ENCODE data around the gene ART1. TPM values are rescaled to one million over a fixed set of nuclear protein-coding genes. Genes with fewer than 3 reads are reported as not detected.

ART1 gene
- total RNA-seq, 1 donor from 2014 or later: 1.0 TPM

DNA sequence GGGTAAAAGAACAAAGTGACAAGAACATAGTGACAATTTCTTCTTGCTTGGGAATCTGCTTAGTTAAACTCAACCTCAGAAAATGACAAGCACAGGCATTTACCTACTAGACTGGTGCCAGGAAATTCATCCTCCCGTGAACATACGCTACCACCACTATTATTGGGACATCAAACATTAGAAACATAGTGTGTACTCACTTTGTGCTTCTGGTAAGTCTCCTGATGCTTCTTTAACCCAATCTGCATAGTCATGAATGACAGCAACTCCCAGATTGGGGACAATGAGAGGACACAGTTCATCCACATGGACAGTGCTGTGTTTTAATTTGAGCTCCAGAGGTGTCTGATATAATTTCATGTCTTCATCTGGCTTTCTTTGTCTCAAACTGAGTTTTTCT lies 55.5 kb downstream of the ART1 start:
- peaks cover 98% of the 10 kb centered on the region for H3K36me3 ChIP-seq
- H3K4me3 ChIP-seq: no peak overlapping the region
- intact Hi-C loops (cut with DNase I): no loop called here
- no peak overlapping the region for H3K27ac ChIP-seq
- no peaks in the 10 kb centered on the region for H3K9me3 ChIP-seq
- DNase-seq (no peak), ATAC-seq (no peak)
- no peak for TF ChIP-seq CTCF (IDR thresholded peaks at IDR 0.05)
- no peaks in the 10 kb centered on the region for H3K4me1 ChIP-seq
- no peaks in the 10 kb centered on the region for H3K27me3 ChIP-seq (ENCODE audit: low read depth)

- Histone ChIP-seq H3K36me3 (peaks cover 98% of the 10 kb centered on the region), H3K4me1 (no peaks in the 10 kb centered on the region), H3K9me3 (no peaks in the 10 kb centered on the region), H3K4me3 (no peak overlapping the region), H3K27me3 (ENCODE audit: low read depth) (no peaks in the 10 kb centered on the region), H3K27ac (no peak overlapping the region)
- no peak for TF ChIP-seq CTCF (IDR thresholded peaks at IDR 0.05)
- DNase-seq (no peak), ATAC-seq (no peak)
- intact Hi-C loops (cut with DNase I): no loop called here
Measured at GRCh38 chr11:3700910-3701309, 56.0 kb downstream of the ART1 start.

DNA sequence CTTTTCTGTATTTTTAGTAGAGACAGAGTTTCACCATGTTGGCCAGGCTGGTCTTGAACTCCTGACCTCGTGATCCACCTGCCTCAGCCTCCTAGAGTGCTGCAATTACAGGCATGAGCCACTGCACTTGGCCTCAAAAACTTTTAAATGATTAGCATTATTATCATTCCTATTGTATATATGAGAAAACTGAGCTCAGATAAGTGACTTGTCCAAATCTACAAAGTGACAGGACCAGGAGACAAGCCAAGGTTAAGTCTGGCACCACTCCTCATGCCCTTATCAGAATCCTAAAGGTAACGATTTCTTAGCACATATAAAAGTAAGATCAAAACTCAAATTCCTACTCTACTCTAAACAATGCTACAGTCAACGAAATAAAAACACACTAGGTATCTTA lies 58.5 kb downstream of the ART1 start:
- intact Hi-C loops (cut with DNase I): no loop called here
- DNase-seq (no peak), ATAC-seq (no peak)
- no peak for TF ChIP-seq CTCF (IDR thresholded peaks at IDR 0.05)
- H3K4me1 ChIP-seq: no peaks in the 10 kb centered on the region
- no peak overlapping the region for H3K27ac ChIP-seq
- peaks cover 95% of the 10 kb centered on the region for H3K36me3 ChIP-seq
- no peak overlapping the region for H3K4me3 ChIP-seq
- H3K9me3 ChIP-seq: no peaks in the 10 kb centered on the region
- H3K27me3 ChIP-seq (ENCODE audit: low read depth): no peaks in the 10 kb centered on the region

DNA sequence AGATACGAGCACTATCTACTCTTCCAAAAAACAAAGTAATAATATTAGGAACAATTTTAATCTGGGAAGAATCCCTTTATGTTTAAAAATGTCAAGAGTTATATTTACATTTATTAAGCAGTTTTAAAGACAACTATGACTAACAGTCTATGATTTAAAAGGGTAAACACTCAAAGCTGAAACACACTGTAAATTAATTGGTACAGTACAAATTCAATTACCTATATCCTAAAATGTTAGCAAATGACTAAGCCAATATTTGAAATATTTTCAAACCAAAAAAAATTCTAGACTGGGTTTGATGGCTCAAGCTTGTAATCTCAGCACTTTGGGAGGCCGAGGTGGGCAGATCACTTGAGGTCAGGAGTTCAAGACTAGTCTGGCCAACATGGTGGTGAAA lies 62.2 kb downstream of the ART1 start:
- DNase-seq: no peak
- H3K4me3 ChIP-seq: no peak overlapping the region
- TF ChIP-seq CTCF (IDR thresholded peaks at IDR 0.05): no peak
- H3K36me3 ChIP-seq: peaks cover 93% of the 10 kb centered on the region
- no peaks in the 10 kb centered on the region for H3K4me1 ChIP-seq
- ATAC-seq: no peak
- H3K27me3 ChIP-seq (ENCODE audit: low read depth): no peaks in the 10 kb centered on the region
- no peak overlapping the region for H3K27ac ChIP-seq
- intact Hi-C loops (cut with DNase I): no loop called here
- no peaks in the 10 kb centered on the region for H3K9me3 ChIP-seq

GRCh38 chr11:3709977-3710376 lies 65.0 kb downstream of the ART1 start:
- Histone ChIP-seq H3K4me1 (no peaks in the 10 kb centered on the region), H3K4me3 (no peak overlapping the region), H3K27ac (no peak overlapping the region), H3K36me3 (peaks cover 93% of the 10 kb centered on the region), H3K27me3 (ENCODE audit: low read depth) (no peaks in the 10 kb centered on the region), H3K9me3 (no peaks in the 10 kb centered on the region)
- ATAC-seq: no peak
- DNase-seq: no peak
- intact Hi-C loops (cut with DNase I): no loop called here
- no peak for TF ChIP-seq CTCF (IDR thresholded peaks at IDR 0.05)
